ENCODE measurements around the gene CPAMD8.

The CPAMD8 gene

DNA sequence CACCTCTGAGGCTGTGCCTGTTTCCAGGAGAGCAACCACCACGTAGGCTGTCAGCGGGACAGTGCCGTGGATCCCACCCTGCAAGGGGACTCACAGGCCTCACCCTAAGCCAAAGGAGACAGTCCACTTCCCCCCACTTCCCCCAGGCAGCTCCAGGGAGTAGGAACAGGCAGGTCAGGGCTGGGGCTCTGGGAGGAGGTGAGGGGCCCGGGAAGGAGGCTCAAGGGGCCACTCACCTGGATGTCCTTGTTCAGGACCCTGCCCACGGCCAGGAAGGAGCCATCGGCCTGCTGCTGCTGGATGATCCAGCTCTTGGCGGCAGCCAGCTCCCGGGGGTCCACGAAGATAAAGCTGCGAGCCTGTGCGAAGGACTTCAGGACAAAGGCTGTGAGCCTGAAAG lies 112.2 kb downstream of the CPAMD8 start:
- DNase-seq: no peak

DNA sequence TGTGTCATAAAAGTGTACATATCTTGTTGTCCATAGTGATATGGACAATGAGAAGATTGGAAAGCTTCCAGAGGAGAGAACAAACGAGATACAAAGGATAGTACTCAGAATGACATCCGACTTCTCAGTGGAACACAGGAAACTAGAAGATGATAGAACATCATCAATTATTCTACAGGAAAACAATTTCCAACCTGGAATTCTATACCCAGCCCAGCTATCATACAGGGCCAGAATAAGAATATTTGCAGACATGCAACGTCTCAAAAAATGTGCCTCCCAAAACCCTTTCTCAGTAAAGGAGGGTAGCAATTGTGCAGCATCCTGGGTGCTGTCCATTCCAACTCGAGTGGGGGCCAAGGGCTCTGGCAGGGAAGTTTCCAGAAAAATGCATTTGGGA lies 113.8 kb downstream of the CPAMD8 start:
- no peak for DNase-seq

DNA sequence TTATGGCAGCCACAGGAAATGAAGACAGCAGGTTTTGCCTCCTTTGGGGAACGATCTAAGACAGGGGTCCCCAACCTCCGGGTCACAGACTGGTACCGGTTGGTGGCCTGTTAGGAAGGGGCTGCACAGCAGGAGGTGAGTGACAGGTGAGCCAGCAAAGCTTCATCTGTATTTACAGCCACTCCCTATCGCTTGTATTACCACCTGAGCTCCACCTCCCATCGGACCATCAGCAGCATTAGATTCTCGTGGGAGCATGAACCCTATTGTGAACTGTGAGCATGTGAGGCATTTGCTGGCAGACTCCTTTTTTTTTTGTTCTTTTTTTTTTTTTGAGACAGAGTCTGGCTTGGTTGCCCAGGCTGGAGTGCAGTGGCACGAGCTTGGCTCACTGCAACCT lies 115.6 kb downstream of the CPAMD8 start:
- DNase-seq: no peak

DNA sequence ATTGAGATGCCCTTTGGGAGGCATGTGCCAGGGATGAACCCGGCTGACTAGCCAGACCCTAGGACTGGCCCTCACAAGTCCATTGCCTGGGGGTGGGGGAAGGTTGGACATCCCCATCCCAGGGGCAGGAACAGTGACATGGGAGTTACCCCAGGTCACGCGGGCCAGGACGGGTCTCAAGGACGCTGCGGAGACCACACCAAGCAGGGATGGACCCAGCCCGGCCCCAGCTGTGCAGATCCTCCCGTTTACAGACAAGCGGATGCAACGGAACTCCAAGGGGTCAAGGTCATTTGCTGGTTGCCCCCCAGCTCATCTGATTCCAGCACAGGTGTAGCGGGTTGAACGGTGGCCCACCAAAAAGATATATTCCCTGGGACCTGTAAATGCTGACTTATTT lies 117.9 kb downstream of the CPAMD8 start:
- no peak for DNase-seq

DNA sequence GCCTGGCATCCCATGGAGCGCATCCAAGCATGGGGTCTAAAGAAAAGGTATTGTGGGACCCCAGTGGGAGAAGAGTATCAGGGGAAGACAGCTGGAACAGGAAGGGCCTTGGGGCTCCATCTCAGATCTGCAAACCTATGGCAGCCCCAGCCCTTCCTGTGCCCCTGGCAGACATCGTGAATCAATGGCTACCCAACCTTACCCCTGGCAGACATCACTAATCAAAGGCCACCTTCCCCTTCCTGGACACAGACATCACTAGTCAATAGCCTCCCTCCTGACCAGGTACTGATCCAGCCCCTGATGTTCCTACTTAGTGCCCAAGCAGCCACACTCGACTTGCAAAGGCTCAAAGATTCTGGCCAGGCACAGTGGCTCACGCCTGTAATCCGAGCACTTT lies 122.0 kb downstream of the CPAMD8 start:
- no peak for DNase-seq

GRCh38 chr19:16903347-16903746 lies 123.3 kb downstream of the CPAMD8 start:
- DNase-seq: no peak

DNA sequence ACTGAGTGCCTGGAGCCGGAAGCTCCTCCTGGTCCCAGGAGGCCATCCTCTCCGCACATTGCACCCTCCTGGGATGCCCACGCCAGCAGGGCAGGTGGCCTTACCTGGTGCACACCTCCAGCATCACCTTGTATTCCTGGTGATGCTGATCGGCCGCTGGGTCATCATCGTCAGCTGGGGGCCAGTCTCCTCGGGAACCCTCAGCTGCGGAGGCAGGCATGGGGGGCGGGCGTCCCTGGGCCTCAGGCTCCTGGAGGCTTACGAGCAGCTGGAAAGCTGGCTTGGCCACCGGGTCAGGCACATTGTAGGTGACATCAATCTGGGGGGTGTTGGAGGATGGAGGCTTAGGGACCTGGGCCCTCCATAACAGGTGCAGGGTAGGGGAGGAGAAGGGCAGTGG lies 124.1 kb downstream of the CPAMD8 start:
- DNase-seq: no peak

- DNase-seq: no peak
Measured at GRCh38 chr19:16901491-16902175, 125.0 kb downstream of the CPAMD8 start.

DNA sequence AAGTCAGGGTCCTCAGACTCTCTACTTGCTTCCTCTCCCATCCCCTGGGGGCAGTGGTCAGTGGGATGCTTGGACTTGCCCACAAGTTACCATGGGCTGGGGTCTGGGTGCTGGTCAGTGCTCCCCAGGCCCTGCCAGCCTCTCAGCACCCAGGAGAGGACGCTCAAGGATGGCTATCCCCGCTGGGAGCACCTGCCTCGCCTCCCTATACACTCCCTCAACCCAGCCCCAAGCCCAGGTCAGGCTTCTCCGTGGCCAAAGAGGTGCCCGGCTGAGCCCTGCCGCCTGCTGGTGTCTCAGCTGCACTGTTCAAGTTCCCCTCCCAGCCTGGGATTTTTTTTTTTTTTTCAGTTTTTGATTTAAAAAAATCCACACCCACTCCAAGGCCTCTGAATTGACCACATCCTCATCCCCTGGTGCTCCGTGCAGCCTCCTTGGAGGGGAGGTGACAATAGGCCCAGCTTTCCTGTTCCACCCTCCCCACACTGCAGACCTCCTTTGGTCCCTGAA lies 127.0 kb downstream of the CPAMD8 start:
- no peak for DNase-seq

GRCh38 chr19:16898361-16899015 lies 128.1 kb downstream of the CPAMD8 start:
- no peak for DNase-seq

- no peak for DNase-seq
Measured at GRCh38 chr19:16897856-16898161, 128.8 kb downstream of the CPAMD8 start.

GRCh38 chr19:16897029-16897855 lies 129.4 kb downstream of the CPAMD8 start:
- DNase-seq: peak; percentile 90

- no peak for DNase-seq
Measured at GRCh38 chr19:16896146-16897028, 130.2 kb downstream of the CPAMD8 start.

DNA sequence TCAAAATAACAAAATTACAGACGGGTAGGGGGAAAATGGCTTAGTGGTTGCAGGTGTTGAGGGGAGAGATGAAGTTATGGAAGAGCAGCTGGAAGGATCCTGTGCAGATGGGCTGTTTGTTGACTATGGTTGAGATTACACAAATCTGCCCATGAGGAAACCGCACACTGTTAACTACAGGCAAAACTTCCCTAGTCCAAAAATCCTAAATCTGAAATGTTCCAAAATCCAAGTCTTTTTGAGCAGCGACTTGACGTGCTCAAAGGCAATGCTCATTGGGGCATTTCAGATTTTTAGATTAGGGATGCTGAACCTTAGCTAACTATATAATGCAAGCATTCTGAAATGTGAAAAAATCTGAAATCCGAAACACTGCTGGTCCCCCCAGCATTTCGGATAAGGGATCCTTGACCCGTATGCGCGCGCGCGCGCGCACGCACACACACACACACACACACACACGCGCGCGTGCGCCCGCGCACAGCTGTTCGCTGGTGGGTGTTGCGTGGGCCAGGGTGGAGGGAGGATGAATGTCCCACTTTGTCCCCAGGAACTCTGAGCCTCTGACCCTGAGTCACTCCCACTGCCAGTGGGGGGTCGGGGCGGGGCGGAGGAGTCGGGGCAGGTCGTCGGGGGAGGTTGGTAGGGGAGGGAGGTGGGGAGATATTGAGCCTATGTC lies 131.0 kb downstream of the CPAMD8 start:
- no peak for DNase-seq

- no peak for DNase-seq
Measured at GRCh38 chr19:16894080-16894479, 132.5 kb downstream of the CPAMD8 start.

DNA sequence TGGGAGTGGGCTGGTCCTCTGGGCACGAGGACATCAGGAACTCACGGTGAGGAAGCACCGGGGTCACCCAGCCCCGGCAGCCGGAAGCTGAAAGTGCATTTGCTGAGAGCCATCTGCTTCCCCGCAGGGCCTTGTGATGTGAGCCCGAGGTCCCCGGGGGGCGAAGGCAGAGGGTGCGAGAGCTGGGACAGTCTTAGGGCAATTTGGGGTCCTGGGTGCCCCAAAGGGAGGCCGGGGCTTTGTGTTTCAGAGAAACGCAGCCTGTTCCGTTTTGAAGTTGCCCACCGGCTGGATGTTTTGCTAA lies 133.0 kb downstream of the CPAMD8 start:
- DNase-seq: no peak

GRCh38 chr19:16892868-16893685 lies 133.5 kb downstream of the CPAMD8 start:
- no peak for DNase-seq

DNA sequence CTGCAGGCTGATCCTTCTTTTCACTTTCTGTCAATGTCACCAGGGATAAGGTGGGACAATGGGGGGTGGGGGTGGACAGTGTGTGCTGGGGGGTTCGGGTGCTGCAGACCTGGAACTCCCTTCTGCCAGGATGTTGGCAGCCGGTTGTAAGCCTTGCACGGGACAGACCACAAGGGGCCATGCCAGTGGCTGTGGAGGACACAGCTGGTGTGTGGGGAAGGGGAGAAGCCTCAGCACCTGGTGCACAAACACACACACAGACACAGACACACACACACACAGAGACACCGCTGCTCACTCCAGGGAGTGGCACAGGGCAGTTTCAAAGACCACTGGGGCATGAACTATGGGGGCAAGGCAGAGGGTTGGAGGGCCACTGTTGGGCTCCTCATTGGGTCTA lies 134.2 kb downstream of the CPAMD8 start:
- DNase-seq: no peak

DNA sequence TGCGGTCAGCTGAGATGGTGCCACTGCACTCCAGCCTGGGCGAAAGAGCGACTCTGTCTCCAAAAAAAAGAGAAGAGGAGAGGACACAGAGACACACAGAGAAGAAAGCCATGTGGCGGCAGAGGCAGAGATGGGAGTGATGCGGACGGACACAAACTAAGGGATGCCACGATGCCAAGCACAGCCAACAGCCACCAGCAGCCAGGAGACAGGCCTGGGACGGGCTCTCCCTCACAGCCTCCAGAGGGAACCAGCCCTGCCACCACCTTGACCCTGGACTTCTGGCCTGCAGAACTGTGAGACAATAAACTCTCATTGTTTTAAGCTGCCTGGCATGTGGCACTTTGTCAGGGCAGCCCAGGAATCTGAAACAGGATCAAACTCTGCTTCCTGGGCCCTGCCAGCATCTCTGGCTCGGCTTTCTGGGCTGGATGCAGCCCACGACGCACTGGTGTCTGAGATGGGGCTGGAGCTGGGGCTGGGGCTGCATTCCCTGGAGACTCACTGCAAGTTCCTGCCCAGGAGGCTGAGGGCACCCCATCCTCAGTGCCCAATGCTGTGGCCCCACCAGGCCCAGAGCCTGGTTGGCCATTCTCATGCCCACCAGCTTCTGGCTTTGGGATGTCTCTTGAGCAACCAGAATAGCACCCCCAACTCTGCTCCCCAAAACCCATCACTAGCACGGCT lies 134.8 kb downstream of the CPAMD8 start:
- no peak for DNase-seq

DNA sequence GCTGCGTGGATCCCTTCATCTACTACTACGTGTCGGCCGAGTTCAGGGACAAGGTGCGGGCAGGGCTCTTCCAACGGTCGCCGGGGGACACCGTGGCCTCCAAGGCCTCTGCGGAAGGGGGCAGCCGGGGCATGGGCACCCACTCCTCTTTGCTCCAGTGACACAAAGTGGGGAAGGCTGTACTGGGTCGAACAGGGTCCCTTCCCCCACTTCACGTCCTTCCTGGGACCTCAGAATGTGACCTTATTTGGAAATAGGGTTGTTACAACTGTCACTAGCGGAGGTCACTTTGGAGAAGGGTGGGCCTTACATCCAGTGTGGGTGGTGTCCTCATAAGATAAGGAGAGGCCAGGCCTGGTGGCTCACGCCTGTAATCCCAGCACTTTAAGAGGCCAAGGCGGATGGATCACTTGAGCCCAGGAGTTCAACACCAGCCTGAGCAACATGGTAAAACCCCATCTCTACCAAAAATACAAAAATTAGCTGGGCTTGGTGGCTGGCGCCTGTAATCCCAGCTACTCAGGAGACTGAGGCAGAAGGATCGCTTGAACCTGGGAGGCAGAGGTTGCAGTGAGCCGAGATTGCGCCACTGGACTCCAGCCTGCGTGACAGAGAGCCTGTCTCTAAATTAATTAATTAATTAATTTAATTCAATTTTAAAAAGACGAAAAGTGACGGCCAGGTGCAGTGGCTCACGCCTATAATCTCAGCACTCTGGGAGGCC lies 136.0 kb downstream of the CPAMD8 start:
- DNase-seq: no peak
